ENCODE data around the gene PIGH. TPM values are rescaled to one million over a fixed set of nuclear protein-coding genes. Genes with fewer than 3 reads are reported as not detected.

The PIGH gene
- total RNA-seq, 2 donors from 2014 or later = 4.5 to 7.5 TPM

DNA sequence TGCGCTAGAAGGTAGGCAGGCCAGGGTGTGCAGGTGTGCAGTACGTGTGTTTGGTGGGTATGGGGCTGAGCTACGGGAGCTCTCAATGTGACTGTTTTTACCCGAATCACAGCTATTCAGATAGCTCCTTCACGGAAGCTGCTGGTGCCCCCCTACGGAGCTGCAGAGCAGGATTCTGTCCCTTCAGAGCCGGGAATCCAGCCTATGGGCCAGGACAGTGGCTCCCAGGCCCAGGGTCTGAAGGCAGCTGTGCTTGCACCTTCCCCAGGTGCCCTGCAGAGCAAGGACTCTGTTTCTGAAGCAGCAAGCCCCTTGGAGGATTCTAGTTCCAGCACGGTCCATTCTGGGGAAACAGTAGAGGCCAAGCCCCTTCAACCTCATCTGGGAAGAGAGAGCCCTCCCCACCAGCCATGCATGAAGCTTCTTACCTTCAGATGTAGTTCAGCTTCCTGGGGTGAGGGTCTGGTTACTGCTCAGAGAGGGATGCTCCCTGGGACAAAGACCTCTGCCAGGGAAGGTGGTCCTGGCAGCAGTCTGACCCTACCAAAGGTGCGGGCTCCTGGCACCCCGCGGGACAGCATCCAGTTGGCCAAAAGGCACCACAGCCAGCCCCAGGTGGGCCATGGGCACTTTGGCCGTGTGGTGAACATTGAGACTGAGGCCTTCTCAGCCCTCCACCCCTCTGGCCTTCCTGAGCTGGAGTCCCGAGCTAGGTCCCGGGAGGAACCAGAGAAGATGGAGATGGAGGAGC, 37.9 kb downstream of the PIGH start:
- no peak overlapping the region for H3K27ac Mint-ChIP-seq
- no peak overlapping the region for H3K4me3 ChIP-seq (ENCODE audit: low read length)
- H3K9me3 ChIP-seq (ENCODE audit: control insufficient read depth, low read length) = no peaks in the 10 kb centered on the region
- no peak overlapping the region for H3K9ac ChIP-seq (ENCODE audit: extremely low read depth, low read length, poor library complexity, severe bottlenecking)
- no peaks in the 10 kb centered on the region for H3K9me3 Mint-ChIP-seq
- H3K27me3 ChIP-seq (ENCODE audit: control insufficient read depth, insufficient read depth, low read length, poor library complexity, severe bottlenecking) = no peaks in the 10 kb centered on the region
- H3K4me1 Mint-ChIP-seq = peaks cover 14% of the 10 kb centered on the region
- H3K4me1 ChIP-seq (ENCODE audit: control insufficient read depth, insufficient read depth, low read length) = peaks cover 10% of the 10 kb centered on the region
- peaks cover 46% of the 10 kb centered on the region for H3K36me3 Mint-ChIP-seq (ENCODE audit: low read depth)
- H3K27me3 Mint-ChIP-seq (ENCODE audit: insufficient read depth) = no peaks in the 10 kb centered on the region
- H3K4me3 Mint-ChIP-seq = no peak overlapping the region
- no peak overlapping the region for H3K27ac ChIP-seq (ENCODE audit: low read depth, low read length)
- TF ChIP-seq, protein P1, sequence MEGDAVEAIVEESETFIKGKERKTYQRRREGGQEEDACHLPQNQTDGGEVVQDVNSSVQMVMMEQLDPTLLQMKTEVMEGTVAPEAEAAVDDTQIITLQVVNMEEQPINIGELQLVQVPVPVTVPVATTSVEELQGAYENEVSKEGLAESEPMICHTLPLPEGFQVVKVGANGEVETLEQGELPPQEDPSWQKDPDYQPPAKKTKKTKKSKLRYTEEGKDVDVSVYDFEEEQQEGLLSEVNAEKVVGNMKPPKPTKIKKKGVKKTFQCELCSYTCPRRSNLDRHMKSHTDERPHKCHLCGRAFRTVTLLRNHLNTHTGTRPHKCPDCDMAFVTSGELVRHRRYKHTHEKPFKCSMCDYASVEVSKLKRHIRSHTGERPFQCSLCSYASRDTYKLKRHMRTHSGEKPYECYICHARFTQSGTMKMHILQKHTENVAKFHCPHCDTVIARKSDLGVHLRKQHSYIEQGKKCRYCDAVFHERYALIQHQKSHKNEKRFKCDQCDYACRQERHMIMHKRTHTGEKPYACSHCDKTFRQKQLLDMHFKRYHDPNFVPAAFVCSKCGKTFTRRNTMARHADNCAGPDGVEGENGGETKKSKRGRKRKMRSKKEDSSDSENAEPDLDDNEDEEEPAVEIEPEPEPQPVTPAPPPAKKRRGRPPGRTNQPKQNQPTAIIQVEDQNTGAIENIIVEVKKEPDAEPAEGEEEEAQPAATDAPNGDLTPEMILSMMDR (conservative IDR thresholded peaks at IDR 0.05) = no peak
- no peak for DNase-seq
- 91 to 94% methylated on average over 3 to 14 of the region's 14 CpGs for WGBS, 2 experiments (ENCODE audit: insufficient coverage in 1 of 2, insufficient read length in 1 of 2)
- H3K36me3 ChIP-seq (ENCODE audit: control insufficient read depth, insufficient read depth, low read length) = peaks cover 14% of the 10 kb centered on the region

DNA sequence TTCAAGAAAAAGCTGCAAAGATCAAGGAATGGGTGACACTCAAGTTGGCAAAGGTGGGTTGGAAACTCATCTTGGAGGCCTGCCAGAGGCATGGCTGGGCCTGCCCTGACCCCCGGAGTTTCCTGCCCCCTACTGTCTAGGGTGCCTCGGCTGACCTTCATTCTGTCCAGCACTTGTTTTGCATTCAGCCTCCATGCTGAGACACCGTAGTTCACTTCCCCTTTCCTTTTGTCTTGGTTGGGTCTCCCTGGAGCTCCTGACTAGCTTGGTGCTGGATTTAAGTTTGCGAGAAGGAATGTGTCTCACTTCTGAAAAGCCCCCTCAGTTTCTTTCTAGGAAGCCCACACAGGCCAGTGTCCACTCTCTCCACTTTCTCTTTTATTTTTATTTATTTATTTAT, 40.4 kb downstream of the PIGH start:
- Histone ChIP-seq H3K36me3 (ENCODE audit: control insufficient read depth, insufficient read depth, low read length) (peaks cover 14% of the 10 kb centered on the region), H3K9me3 (ENCODE audit: control insufficient read depth, low read length) (no peaks in the 10 kb centered on the region), H3K27me3 (ENCODE audit: control insufficient read depth, insufficient read depth, low read length, poor library complexity, severe bottlenecking) (no peaks in the 10 kb centered on the region), H3K4me1 (ENCODE audit: control insufficient read depth, insufficient read depth, low read length) (no peaks in the 10 kb centered on the region), H3K27ac (ENCODE audit: low read depth, low read length) (no peak overlapping the region), H3K9ac (ENCODE audit: extremely low read depth, low read length, poor library complexity, severe bottlenecking) (no peak overlapping the region), H3K4me3 (ENCODE audit: low read length) (no peak overlapping the region)
- Mint-ChIP-seq H3K4me1 (no peaks in the 10 kb centered on the region), H3K27me3 (ENCODE audit: insufficient read depth) (no peaks in the 10 kb centered on the region), H3K36me3 (ENCODE audit: low read depth) (peaks cover 57% of the 10 kb centered on the region), H3K9me3 (no peaks in the 10 kb centered on the region), H3K4me3 (no peak overlapping the region), H3K27ac (no peak overlapping the region)
- TF ChIP-seq, protein P1 (conservative IDR thresholded peaks at IDR 0.05) = no peak
- DNase-seq = no peak
- WGBS, 2 experiments (ENCODE audit: insufficient coverage in 1 of 2, insufficient read length in 1 of 2) = 83 to 84% methylated on average over 2 to 4 of the region's 4 CpGs

DNA sequence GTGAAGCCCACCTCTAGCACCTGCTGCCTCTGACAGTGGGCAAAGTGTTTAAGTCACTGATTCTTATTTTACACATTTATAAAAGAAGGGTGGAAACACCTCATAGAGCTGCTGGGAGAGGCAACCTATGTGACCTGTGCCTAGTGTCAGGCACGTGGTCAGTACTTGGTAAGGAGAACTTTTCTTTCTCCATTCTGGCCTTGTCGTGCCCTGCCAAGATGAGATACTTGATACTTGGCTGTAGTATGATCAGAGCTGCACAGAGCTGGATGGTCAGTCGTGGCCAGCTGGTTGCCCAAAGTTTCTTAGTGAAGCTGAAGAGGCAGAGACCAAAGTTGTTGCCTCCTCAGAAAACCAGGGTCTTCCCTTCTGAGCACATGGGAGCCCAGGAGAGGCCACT, 42.4 kb downstream of the PIGH start:
- Histone ChIP-seq H3K4me1 (ENCODE audit: control insufficient read depth, insufficient read depth, low read length) (no peaks in the 10 kb centered on the region), H3K9me3 (ENCODE audit: control insufficient read depth, low read length) (no peaks in the 10 kb centered on the region), H3K9ac (ENCODE audit: extremely low read depth, low read length, poor library complexity, severe bottlenecking) (no peak overlapping the region), H3K27me3 (ENCODE audit: control insufficient read depth, insufficient read depth, low read length, poor library complexity, severe bottlenecking) (no peaks in the 10 kb centered on the region), H3K36me3 (ENCODE audit: control insufficient read depth, insufficient read depth, low read length) (peaks cover 10% of the 10 kb centered on the region), H3K4me3 (ENCODE audit: low read length) (no peak overlapping the region), H3K27ac (ENCODE audit: low read depth, low read length) (no peak overlapping the region)
- H3K4me1 Mint-ChIP-seq = no peaks in the 10 kb centered on the region
- no peaks in the 10 kb centered on the region for H3K9me3 Mint-ChIP-seq
- no peaks in the 10 kb centered on the region for H3K27me3 Mint-ChIP-seq (ENCODE audit: insufficient read depth)
- no peak overlapping the region for H3K27ac Mint-ChIP-seq
- DNase-seq = no peak
- H3K36me3 Mint-ChIP-seq (ENCODE audit: low read depth) = peaks cover 49% of the 10 kb centered on the region
- no peak overlapping the region for H3K4me3 Mint-ChIP-seq
- TF ChIP-seq, protein P1 (conservative IDR thresholded peaks at IDR 0.05) = no peak
- WGBS, 2 experiments (ENCODE audit: insufficient coverage in 1 of 2, insufficient read length in 1 of 2) = 88 to 93% methylated on average over 3 of the region's 3 CpGs
